Right renal cortex interstitium (tissue), 3 donors: ENCODE results near the gene TACO1. TPM values are rescaled to one million over a fixed set of nuclear protein-coding genes. Genes with fewer than 3 reads are reported as not detected.

ENCODE experiments used
- DNase-seq, 3 donors: peaks; one replicate each; pipeline ENCODE4 v3.0.0-alpha.2; 2013; ENCODE audit warnings: low read depth in 3 of 3, low spot score in 2 of 3
- polyA plus RNA-seq, 3 donors: library from polyadenylated mRNA; unstranded; fragments of 120-200 nt; gene quantifications; one replicate each; pipeline ENCODE4 v1.2.1, GENCODE V29; 2013; ENCODE audit not compliant: insufficient read length in 3 of 3

TACO1 gene
- polyA plus RNA-seq, 3 donors, result 27.1 to 28.2 (median 27.7) TPM

- DNase-seq, result no peak
These were observed 34.1 kb downstream of the TACO1 start for GRCh38 chr17:63634816-63635215.

- DNase-seq, result no peak
These were observed 34.6 kb downstream of the TACO1 start for GRCh38 chr17:63635290-63635689.

- DNase-seq, result no peak
These were observed 35.1 kb downstream of the TACO1 start for GRCh38 chr17:63635787-63636186.

GRCh38 chr17:63639125-63639524 is 38.4 kb downstream of the TACO1 start:
- no peak for DNase-seq

GRCh38 chr17:63640038-63640437 is 39.3 kb downstream of the TACO1 start:
- no peak for DNase-seq

GRCh38 chr17:63641692-63642448 is 41.2 kb downstream of the TACO1 start:
- DNase-seq, result no peak

GRCh38 chr17:63644846-63645245 is 44.2 kb downstream of the TACO1 start:
- no peak for DNase-seq

GRCh38 chr17:63645775-63646487 is 45.2 kb downstream of the TACO1 start:
- no peak for DNase-seq

GRCh38 chr17:63646488-63646806 is 45.8 kb downstream of the TACO1 start:
- DNase-seq, result no peak

- DNase-seq, result no peak
These were observed 46.5 kb downstream of the TACO1 start for GRCh38 chr17:63647065-63647725.

GRCh38 chr17:63647936-63648335 is 47.2 kb downstream of the TACO1 start:
- no peak for DNase-seq

- DNase-seq, result no peak
These were observed 49.1 kb downstream of the TACO1 start for GRCh38 chr17:63649813-63650212.

- no peak for DNase-seq
These were observed 51.4 kb downstream of the TACO1 start for GRCh38 chr17:63652106-63652505.

GRCh38 chr17:63653050-63653449 is 52.4 kb downstream of the TACO1 start:
- no peak for DNase-seq

GRCh38 chr17:63657786-63658185 is 57.1 kb downstream of the TACO1 start:
- no peak for DNase-seq

Other genes with a start within 250 kb of the TACO1 start
- 10 to 100 TPM; 21.2 to 28.3 (median 26.6) TPM for gene CYB561, start 154.6 kb upstream of the TACO1 start, polyA plus RNA-seq
- gene ACE, start 123.8 kb upstream of the TACO1 start, polyA plus RNA-seq, result 10 to 100 TPM; 12.7 to 15.1 (median 12.7) TPM
- gene KCNH6, start 77.5 kb upstream of the TACO1 start, polyA plus RNA-seq, result 1 to 10 TPM; 1.3 to 2.0 (median 1.7) TPM
- gene DCAF7, start 50.4 kb upstream of the TACO1 start, polyA plus RNA-seq, result 100 to 1,000 TPM; 107 to 117 (median 112) TPM
- gene MAP3K3, start 21.5 kb downstream of the TACO1 start, polyA plus RNA-seq, result 10 to 100 TPM; 26.3 to 27.9 (median 27.2) TPM
- 10 to 100 TPM; 21.5 to 23.1 (median 22.3) TPM for gene LIMD2, start 99.2 kb downstream of the TACO1 start, polyA plus RNA-seq
- 10 to 100 TPM; 41.0 to 43.9 (median 41.8) TPM for gene STRADA, start 140.9 kb downstream of the TACO1 start, polyA plus RNA-seq
- 100 to 1,000 TPM; 116 to 129 (median 127) TPM for gene CCDC47, start 172.7 kb downstream of the TACO1 start, polyA plus RNA-seq
- 100 to 1,000 TPM; 154 to 189 (median 172) TPM for gene DDX42, start 173.3 kb downstream of the TACO1 start, polyA plus RNA-seq
- gene PSMC5, start 226.5 kb downstream of the TACO1 start, polyA plus RNA-seq, result 100 to 1,000 TPM; 191 to 203 (median 198) TPM
- gene FTSJ3, start 226.8 kb downstream of the TACO1 start, polyA plus RNA-seq, result 10 to 100 TPM; 53.1 to 76.9 (median 69.5) TPM
- gene SMARCD2, start 241.8 kb downstream of the TACO1 start, polyA plus RNA-seq, result 10 to 100 TPM; 52.7 to 56.1 (median 53.4) TPM